ENCODE measurements around the gene HDAC1.
A peak's percentile ranks its signal among the peaks of the same experiment; 100 is the strongest.
"Not testable (repeated sequence)": the region's sequence is repeated elsewhere in the genome, so short reads cannot be mapped to it uniquely, and the experiment has no call there.

Gene HDAC1

DNA sequence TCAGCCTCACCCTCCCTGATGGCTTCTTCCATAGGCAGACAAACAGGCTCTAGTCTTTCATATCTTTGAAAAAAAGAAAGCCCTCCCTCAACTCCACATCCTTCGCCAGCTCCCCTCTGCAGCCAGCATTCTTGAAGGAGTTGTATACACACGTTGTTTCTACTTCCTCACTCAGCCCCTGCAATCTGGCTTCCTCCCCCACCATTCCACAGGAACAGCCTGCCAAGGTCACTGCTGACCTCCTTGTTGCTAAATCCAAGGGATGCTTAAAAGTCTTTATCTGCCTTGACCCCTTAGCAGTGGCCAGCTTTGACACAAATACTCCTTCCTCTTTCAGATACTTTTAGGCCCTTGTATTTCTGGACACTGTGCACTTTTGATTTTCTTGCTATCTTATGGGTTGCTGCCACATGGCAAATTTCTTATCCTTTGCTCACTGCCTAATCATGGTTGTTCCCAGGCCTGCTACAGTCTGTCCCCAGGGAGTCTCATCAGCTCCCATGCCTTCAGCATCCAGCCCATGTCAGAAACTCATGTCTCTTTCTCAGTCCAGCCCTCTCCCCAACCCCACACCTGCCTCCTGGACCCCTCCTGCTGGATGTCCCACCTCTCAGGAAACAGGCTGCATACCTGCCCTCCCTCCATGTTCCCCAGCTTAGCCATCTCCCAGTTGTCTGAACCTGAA is 62.1 kb downstream of the HDAC1 start:
- peak in 1 of 2 experiments; percentile 17 for DNase-seq
- TF ChIP-seq GATA1 (IDR thresholded peaks at IDR 0.05; ENCODE audit: low read depth, low read length) (no peak), POLR2A (IDR thresholded peaks at IDR 0.05; ENCODE audit: low read length) (no peak)

DNA sequence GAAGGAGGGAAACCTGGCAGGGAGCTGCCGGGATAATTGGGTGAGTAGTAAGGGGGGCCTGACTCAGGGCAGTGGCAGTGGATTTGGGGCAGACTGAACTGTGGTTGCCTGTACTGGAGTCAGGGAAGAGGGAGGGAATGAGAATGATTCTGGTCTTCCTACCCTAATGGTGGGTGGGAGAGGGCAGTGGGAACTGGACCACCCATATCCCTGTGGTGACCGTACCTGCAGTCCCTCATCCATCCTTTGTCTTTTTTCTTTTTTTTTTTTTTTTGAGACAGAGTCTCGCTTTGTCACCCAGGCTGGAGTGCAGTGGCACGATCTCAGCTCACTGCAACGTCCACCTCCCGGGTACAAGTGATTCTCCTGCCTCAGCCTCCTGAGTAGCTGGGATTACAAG is 63.9 kb downstream of the HDAC1 start:
- not testable (repeated sequence) for DNase-seq

DNA sequence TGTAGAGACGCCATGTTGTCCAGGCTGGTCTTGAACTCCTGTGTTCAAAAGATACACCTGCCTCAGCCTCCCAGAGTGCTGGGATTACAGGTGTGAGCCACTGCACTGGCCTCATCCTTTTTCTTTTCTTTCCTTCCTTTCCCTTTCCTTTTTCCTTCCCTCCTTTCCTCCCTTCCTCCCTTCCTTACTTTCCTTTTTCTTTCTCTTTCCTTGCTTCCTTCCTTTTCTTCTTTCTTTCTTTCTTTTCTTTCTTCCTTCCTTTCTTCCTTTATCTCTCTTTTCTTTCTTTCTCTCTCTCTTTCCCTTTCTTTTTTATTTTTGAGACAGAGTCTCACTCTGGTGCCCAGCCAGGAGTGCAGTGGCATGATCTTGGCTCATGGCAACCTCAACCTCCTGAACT is 64.6 kb downstream of the HDAC1 start:
- DNase-seq, result no peak
- TF ChIP-seq GATA1 (IDR thresholded peaks at IDR 0.05; ENCODE audit: low read depth, low read length), result no peak
- TF ChIP-seq POLR2A (IDR thresholded peaks at IDR 0.05; ENCODE audit: low read length), result no peak

- TF ChIP-seq POLR2A (IDR thresholded peaks at IDR 0.05; ENCODE audit: low read length) (no peak), GATA1 (IDR thresholded peaks at IDR 0.05; ENCODE audit: low read depth, low read length) (no peak)
- DNase-seq, result peak in 1 of 2 experiments; percentile 25
Measured at GRCh38 chr1:32357614-32358013, 65.7 kb downstream of the HDAC1 start.

DNA sequence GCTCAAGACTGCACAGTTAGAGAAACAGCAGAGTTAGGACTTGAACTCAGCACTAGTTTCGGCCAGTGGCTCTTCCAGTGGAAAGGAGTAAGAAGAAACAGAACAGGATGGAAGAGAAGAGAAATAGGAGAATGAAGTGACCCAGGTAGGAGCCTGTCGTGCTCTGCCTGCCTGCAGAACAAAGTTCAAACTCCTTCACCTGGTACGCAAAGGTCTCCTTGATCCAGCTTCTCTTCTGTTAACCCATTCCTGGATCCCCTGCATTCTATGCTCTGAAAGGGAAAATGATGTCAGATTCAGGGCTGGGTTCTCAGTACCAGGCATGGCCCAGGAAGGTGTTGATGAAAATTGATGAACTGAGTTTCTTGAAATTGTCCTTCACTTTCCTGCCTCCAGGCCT is 66.6 kb downstream of the HDAC1 start:
- no peak for TF ChIP-seq GATA1 (IDR thresholded peaks at IDR 0.05; ENCODE audit: low read depth, low read length)
- TF ChIP-seq POLR2A (IDR thresholded peaks at IDR 0.05; ENCODE audit: low read length), result no peak
- DNase-seq, result no peak

DNA sequence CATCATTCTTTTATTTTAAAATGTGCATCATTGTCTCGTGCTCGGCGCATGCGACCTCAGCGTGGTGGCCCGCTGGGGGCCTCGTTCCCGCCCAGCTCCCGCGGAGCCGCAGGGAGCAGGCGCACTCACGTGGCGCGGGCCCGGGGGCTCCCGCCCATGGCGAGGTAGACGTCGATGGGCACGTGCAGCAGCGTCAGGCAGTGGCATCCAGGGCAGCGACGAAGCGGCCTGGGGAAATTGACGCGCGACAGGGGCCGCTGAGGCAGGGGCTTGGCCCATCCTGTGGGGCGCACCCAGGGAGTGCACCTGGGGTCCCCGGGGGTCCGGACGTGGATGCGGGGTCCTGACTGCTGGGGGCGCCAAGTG is 69.4 kb downstream of the HDAC1 start:
- no peak for TF ChIP-seq POLR2A (IDR thresholded peaks at IDR 0.05; ENCODE audit: low read length)
- no peak for TF ChIP-seq GATA1 (IDR thresholded peaks at IDR 0.05; ENCODE audit: low read depth, low read length)
- no peak for DNase-seq

- peak; percentile 46 to 62 for DNase-seq
- TF ChIP-seq POLR2A (IDR thresholded peaks at IDR 0.05; ENCODE audit: low read length), result no peak
- no peak for TF ChIP-seq GATA1 (IDR thresholded peaks at IDR 0.05; ENCODE audit: low read depth, low read length)
Measured at GRCh38 chr1:32361674-32362473, 70.0 kb downstream of the HDAC1 start.

DNA sequence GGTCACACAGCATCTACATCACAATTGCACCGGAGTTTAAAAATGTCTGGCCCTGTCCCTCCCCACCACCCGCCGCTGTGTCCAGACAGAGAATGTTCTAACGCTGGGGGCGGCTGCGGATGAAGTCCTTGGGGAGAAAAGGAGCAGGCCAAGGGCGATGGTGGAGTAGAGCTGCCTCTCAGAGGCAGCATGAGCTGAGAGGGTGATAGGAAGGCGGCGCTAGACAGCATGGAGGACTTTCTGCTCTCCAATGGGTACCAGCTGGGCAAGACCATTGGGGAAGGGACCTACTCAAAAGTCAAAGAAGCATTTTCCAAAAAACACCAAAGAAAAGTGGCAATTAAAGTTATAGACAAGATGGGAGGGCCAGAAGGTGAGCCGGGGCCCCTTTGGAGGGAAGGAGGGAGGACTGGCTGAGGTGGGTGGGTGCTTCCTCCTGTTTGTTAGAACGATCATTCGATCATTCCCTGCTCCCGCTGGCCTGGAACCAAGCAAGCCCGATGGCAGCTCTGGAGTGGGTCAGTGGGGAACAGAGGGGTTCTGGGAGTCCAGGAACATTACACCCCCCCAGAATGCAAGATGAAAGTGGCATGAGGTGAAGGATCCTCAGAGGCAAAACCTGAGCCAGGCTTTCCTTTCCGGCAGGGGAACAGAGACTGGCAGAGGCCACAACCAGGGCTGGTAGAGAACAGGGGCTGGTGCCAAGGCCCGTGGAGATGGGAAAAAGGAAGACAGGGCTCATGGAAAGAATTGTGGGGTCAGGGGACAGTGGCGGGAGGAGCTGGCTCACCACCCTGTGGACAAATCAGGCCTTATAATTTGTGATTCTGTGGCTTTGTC is 70.8 kb downstream of the HDAC1 start, which contains the start of the genes FAM229A and TSSK3:
Gene FAM229A, minus strand, starts transcription at position 12 of the 840 bp plus-strand sequence. CDS start 394 bp downstream, outside the sequence.
Gene TSSK3, plus strand, starts transcription at position 66 of the 840 bp plus-strand sequence. Its CDS starts 163 bp downstream, at position 229.
- DNase-seq, result no peak

DNA sequence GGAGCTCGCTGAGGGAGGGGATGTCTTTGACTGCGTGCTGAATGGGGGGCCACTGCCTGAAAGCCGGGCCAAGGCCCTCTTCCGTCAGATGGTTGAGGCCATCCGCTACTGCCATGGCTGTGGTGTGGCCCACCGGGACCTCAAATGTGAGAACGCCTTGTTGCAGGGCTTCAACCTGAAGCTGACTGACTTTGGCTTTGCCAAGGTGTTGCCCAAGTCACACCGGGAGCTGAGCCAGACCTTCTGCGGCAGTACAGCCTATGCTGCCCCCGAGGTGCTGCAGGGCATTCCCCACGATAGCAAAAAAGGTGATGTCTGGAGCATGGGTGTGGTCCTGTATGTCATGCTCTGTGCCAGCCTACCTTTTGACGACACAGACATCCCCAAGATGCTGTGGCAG is 71.8 kb downstream of the HDAC1 start:
- TF ChIP-seq GATA1 (IDR thresholded peaks at IDR 0.05; ENCODE audit: low read depth, low read length) (no peak), POLR2A (IDR thresholded peaks at IDR 0.05; ENCODE audit: low read length) (no peak)
- DNase-seq, result no peak

More for the DNA sequence above, 70.8 kb downstream of the HDAC1 start, which contains the start of the genes FAM229A and TSSK3:
- no peak for TF ChIP-seq GATA1 (IDR thresholded peaks at IDR 0.05; ENCODE audit: low read depth, low read length)
- TF ChIP-seq POLR2A (IDR thresholded peaks at IDR 0.05; ENCODE audit: low read length), result no peak

DNA sequence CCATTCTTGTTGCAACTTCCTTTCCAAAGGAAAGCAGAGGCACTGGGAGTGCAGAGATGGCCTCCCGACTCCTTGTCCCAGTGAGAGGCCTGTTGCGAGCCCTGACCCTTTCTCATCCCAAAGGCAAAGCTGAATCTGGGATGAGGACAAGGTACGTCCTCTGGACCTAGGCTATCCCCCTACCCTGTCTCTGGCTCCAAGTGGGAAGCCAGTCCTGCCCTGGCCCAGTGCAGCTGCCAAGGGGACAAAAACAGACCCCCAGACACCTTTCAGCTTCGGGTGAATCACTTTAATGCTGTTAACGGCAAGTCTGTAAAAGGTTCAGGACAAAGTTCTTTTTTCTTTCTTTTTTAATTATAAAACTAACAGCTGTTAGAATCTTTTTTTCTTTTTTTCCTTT is 73.0 kb downstream of the HDAC1 start:
- DNase-seq, result no peak
- TF ChIP-seq GATA1 (IDR thresholded peaks at IDR 0.05; ENCODE audit: low read depth, low read length) (no peak), POLR2A (IDR thresholded peaks at IDR 0.05; ENCODE audit: low read length) (no peak)

DNA sequence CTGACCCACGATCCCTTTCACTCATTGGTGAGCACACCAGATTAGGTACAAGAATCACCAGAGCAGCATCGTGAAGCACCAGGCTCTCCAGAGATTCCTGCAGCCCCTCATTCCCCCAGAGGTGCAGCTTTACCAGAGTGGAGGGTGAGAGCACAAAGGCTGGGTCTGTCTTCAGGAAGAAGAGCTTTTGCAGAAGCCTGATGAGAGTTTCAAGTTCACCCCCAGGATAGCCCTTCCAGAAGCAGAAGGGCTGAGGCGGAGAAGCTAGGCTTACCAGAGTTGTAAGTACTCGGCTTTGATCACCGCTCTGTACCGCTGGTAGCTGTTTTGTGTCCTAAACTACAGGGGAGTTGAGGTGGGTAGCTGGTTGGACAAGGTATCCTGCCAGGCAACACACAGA is 73.6 kb downstream of the HDAC1 start:
- DNase-seq, result no peak

GRCh38 chr1:32367912-32368635 is 76.2 kb downstream of the HDAC1 start:
- TF ChIP-seq GATA1 (IDR thresholded peaks at IDR 0.05; ENCODE audit: low read depth, low read length) (no peak), POLR2A (IDR thresholded peaks at IDR 0.05; ENCODE audit: low read length) (no peak)

More for the DNA sequence above, 73.6 kb downstream of the HDAC1 start:
- no peak for TF ChIP-seq GATA1 (IDR thresholded peaks at IDR 0.05; ENCODE audit: low read depth, low read length)
- no peak for TF ChIP-seq POLR2A (IDR thresholded peaks at IDR 0.05; ENCODE audit: low read length)

DNA sequence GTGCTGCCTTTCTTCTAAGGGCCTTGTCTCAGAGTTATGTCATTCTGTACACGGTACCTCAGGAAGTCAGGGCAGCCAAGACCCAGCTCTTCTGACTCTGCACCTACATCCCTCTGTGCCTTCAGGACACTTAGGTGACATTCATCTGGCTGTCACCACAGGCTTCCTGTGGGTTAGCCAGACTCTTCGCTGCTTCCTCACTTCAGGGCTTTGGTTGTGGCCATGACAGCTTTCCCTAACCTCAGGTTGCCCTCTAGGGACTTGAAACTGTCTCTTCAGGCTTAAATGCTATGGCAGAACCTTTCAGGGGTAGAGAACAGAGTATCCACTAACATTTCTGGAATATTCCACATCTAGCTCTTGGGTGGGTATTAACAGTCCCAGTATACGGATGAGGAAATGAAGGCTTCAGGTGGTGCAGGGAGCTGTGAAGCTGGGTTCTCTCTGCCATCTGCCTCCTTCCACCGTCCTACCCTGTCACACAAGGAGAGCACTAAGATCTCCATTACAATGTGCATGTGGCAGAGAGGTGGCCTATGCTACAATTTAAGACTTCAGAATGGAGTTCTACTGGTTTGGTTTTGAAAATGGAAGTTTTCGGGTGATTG is 80.4 kb downstream of the HDAC1 start:
- no peak for DNase-seq
- TF ChIP-seq GATA1 (IDR thresholded peaks at IDR 0.05; ENCODE audit: low read depth, low read length), result no peak
- no peak for TF ChIP-seq POLR2A (IDR thresholded peaks at IDR 0.05; ENCODE audit: low read length)

More at GRCh38 chr1:32367912-32368635, 76.2 kb downstream of the HDAC1 start:
- no peak for DNase-seq

Data from erythroblast (primary cell).